Ascending aorta (tissue), 2 donors: ENCODE results near the gene NECAP2. TPM values are rescaled to one million over a fixed set of nuclear protein-coding genes. Genes with fewer than 3 reads are reported as not detected.
"Not testable (repeated sequence)": the region's sequence is repeated elsewhere in the genome, so short reads cannot be mapped to it uniquely, and the experiment has no call there.

Experiments
- DNase-seq, 2 donors: peaks; one replicate each; pipeline ENCODE4 v3.0.0-alpha.2; 2019; ENCODE audit warnings: low spot score in 2 of 2
- H3K27ac ChIP-seq, 2 donors: fragments of 200-600 bp; sonication (generic); one replicate each; pipeline ENCODE4 v1.5.1; 2016 to 2017; ENCODE audit warnings: mild to moderate bottlenecking in 1 of 2
- H3K27me3 ChIP-seq: fragments of 200-600 bp; sonication (generic); one replicate; pipeline ENCODE4 v1.5.1; 2017
- H3K36me3 ChIP-seq, 2 donors: fragments of 200-600 bp; sonication (generic); one replicate each; pipeline ENCODE4 v1.5.1; 2016
- H3K4me1 ChIP-seq, 2 donors: fragments of 200-600 bp; sonication (generic); one replicate each; pipeline ENCODE4 v1.5.1; 2016 to 2017; ENCODE audit warnings: mild to moderate bottlenecking in 1 of 2
- H3K4me3 ChIP-seq, 2 donors: fragments of 200-600 bp; sonication (generic); one replicate each; pipeline ENCODE4 v1.5.1; 2016 to 2017; ENCODE audit warnings: mild to moderate bottlenecking in 1 of 2
- H3K9me3 ChIP-seq, 2 donors: fragments of 200-600 bp; sonication (generic); one replicate each; pipeline ENCODE4 v1.5.1; 2016
- CTCF ChIP-seq, 3 experiments: fragments of 200-600 bp in 2 of 3; fragments of 450-650 bp in 1 of 3; sonication (generic) in 2 of 3; IDR thresholded peaks; one replicate each; pipeline ENCODE4 v1.5.1; 2016 to 2019; ENCODE audit warnings: antibody characterized with exemption in 3 of 3, mild to moderate bottlenecking in 1 of 3, moderate library complexity in 1 of 3
- intact Hi-C: fragments of 100-400 bp; cut with DNase I; formaldehyde crosslinking; loops from one replicate; pipeline ENCODE4 v1.15.1; 2023
- total RNA-seq: library from RNA; depleted of rRNA; stranded (reverse); fragments of >200 nt; gene quantifications from one replicate; pipeline ENCODE4 v1.1.0, GENCODE V29; 2016

Gene NECAP2
- total RNA-seq, 1 donor from 2014 or later: 28.6 TPM

GRCh38 chr1:16503494-16503893 lies 63.0 kb downstream of the NECAP2 start:
- H3K4me1 ChIP-seq: peaks cover 2% of the 10 kb centered on the region in 2 donors
- H3K27me3 ChIP-seq: no peaks in the 10 kb centered on the region
- DNase-seq: no peak
- no peaks in the 10 kb centered on the region for H3K9me3 ChIP-seq
- H3K4me3 ChIP-seq: no peak overlapping the region
- H3K27ac ChIP-seq: no peak overlapping the region
- TF ChIP-seq CTCF (IDR thresholded peaks at IDR 0.05): no peak
- intact Hi-C loops: no loop called here
- H3K36me3 ChIP-seq: no peaks in the 10 kb centered on the region

- H3K4me1 ChIP-seq, H3K36me3 ChIP-seq, H3K4me3 ChIP-seq, intact Hi-C loops, H3K27ac ChIP-seq, H3K9me3 ChIP-seq, H3K27me3 ChIP-seq, DNase-seq: not testable (repeated sequence)
Observed at GRCh38 chr1:16505870-16506269, 65.3 kb downstream of the NECAP2 start.

DNA sequence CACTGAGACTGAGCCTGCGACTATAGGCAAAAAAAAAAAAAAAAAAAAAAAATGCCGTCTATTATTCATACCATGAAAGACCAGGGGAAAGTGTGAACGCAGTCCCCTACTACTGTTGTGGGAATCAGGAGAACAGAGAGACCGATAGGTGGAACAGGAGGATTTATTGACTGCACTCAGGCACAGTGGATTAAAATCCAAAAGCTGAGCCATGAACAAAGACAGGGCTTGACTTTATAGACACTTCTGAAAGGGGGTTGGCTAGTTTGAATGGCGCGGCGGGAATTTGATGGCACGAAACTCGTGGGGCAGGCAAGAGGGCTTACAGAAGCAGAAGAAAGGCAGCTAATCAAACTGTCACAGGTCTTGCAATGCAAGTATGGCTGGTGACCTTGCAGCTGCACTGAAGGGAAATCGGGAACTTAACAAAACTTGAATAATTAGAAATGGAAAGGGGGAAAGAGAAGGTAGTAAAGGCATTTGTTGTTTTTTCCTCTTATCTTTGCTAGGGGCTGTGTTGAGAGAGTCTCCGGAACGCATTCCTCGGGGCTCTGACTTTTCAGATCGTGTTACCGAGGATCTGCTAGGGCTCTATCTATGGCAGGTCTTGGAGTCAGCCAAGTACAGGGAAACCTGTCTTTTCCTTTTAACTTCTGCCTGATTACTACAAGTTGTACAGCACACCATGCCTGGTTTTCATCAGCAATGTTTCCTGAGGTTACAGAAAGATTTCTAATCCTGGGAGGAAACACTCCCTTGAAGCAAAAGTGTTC lies 66.0 kb downstream of the NECAP2 start:
- H3K27me3 ChIP-seq, H3K4me3 ChIP-seq, H3K36me3 ChIP-seq, DNase-seq, H3K27ac ChIP-seq, H3K9me3 ChIP-seq, intact Hi-C loops, H3K4me1 ChIP-seq: not testable (repeated sequence)

GRCh38 chr1:16508861-16509445 lies 68.4 kb downstream of the NECAP2 start:
- H3K4me3 ChIP-seq, DNase-seq, H3K36me3 ChIP-seq, H3K4me1 ChIP-seq, H3K27me3 ChIP-seq, H3K27ac ChIP-seq, intact Hi-C loops, H3K9me3 ChIP-seq: not testable (repeated sequence)

Other genes with a start within 250 kb of the NECAP2 start
- 1.5 TPM for gene ARHGEF19, start 228.1 kb upstream of the NECAP2 start, total RNA-seq
- gene CPLANE2, start 203.5 kb upstream of the NECAP2 start, total RNA-seq: not detected
- gene FBXO42, start 88.2 kb upstream of the NECAP2 start, total RNA-seq: 36.6 TPM
- gene SZRD1, start 73.5 kb upstream of the NECAP2 start, total RNA-seq: 106 TPM
- not detected for gene SPATA21, start 3.3 kb upstream of the NECAP2 start, total RNA-seq
- under 0.01 TPM for gene RNU1-1, start 73.6 kb downstream of the NECAP2 start, total RNA-seq
- 9.2 TPM for gene NBPF1, start 172.8 kb downstream of the NECAP2 start, total RNA-seq
- under 0.01 TPM for gene RNU1-3, start 226.2 kb downstream of the NECAP2 start, total RNA-seq